Sigmoid colon (tissue), 4 donors: ENCODE data around the gene APOL6.

Experiments
- CTCF ChIP-seq, 4 experiments: fragments of 450-650 bp in 3 of 4; fragments of 200-600 bp in 1 of 4; IDR thresholded peaks; one replicate each; pipeline ENCODE4 v1.5.1; 2016 to 2019; ENCODE audit warnings: antibody characterized with exemption in 4 of 4, mild to moderate bottlenecking in 3 of 4, moderate library complexity in 2 of 4
- POLR2AphosphoS5 ChIP-seq, 4 donors: sonication (generic); formaldehyde crosslinking; IDR thresholded peaks; one replicate each; pipeline ENCODE4 v1.6.1; 2017; ENCODE audit warnings: antibody characterized with exemption in 4 of 4

- no peak for TF ChIP-seq POLR2AphosphoS5 (IDR thresholded peaks at IDR 0.05)
- no peak for TF ChIP-seq CTCF (IDR thresholded peaks at IDR 0.05)
Measured at GRCh38 chr22:35690001-35690400, 41.8 kb downstream of the APOL6 start.
